SK-N-SH (cell line): ENCODE measurements around the gene CELSR2. TPM values are rescaled to one million over a fixed set of nuclear protein-coding genes. Genes with fewer than 3 reads are reported as not detected.

Experiments used
- CTCF ChIA-PET: fragments of 300-600, 350-600 bp; formaldehyde crosslinking; extraction: SDS; loops from one replicate; lab custom pipeline; 2021; lab: Yijun Ruan, JAX
- POLR2A ChIA-PET: fragments of 350-600 bp; sonication (Branson Sonifier 250); formaldehyde crosslinking; extraction: SDS; loops from one replicate; lab custom pipeline; 2020; ENCODE audit warnings: antibody characterized with exemption, inconsistent platforms; lab: Yijun Ruan, JAX
- DNase-seq: peaks from one replicate; pipeline ENCODE4 v3.0.0; 2012
- H2AFZ ChIP-seq: fragments of 200-600 bp; sonication (generic); 2 replicates; pipeline ENCODE4 v1.8.1; 2016; ENCODE audit warnings: antibody characterized with exemption, mild to moderate bottlenecking, low read depth
- H3F3A ChIP-seq: fragments of 200-600 bp; sonication (generic); replicated peaks from 2 replicates; pipeline ENCODE3; 2016; ENCODE audit warnings: antibody characterized with exemption, mild to moderate bottlenecking; ENCODE audit not compliant: insufficient read depth
- H3K27ac ChIP-seq, 2 experiments: fragments of 200-500 bp in 1 of 2; fragments of 200-600 bp in 1 of 2; sonication (Bioruptor generic) in 1 of 2; sonication (generic), shearing (Covaris generic) in 1 of 2; 2 replicates each; pipeline versions ENCODE4 v1.5.1 to v1.6.1; 2014 to 2016; ENCODE audit warnings: low read depth in 2 of 2, inconsistent platforms in 1 of 2, low read length in 1 of 2, mild to moderate bottlenecking in 1 of 2, mixed read lengths in 1 of 2
- H3K27me3 ChIP-seq: fragments of 200-600 bp; sonication (generic), shearing (Covaris generic); 2 replicates; pipeline ENCODE4 v1.6.1; 2016; ENCODE audit warnings: mixed run types; ENCODE audit not compliant: insufficient read depth
- H3K36me3 ChIP-seq, 2 experiments: fragments of 200-500 bp in 1 of 2; fragments of 200-600 bp in 1 of 2; sonication (Bioruptor generic) in 1 of 2; sonication (generic) in 1 of 2; replicated peaks in 1 of 2; 2 replicates each; pipeline versions ENCODE3 to v1.5.1; 2014 to 2016; ENCODE audit warnings: low read length in 1 of 2, mild to moderate bottlenecking in 1 of 2; ENCODE audit not compliant: insufficient read depth in 2 of 2, control insufficient read depth in 1 of 2
- H3K4me1 ChIP-seq, 2 experiments: fragments of 200-500 bp in 1 of 2; fragments of 200-600 bp in 1 of 2; sonication (Bioruptor generic) in 1 of 2; sonication (generic), shearing (Covaris generic) in 1 of 2; 2 replicates each; pipeline versions ENCODE4 v1.5.1 to v1.6.1; 2014 to 2016; ENCODE audit warnings: low read depth in 1 of 2, low read length in 1 of 2, mixed run types in 1 of 2; ENCODE audit not compliant: insufficient read depth in 2 of 2, control insufficient read depth in 1 of 2
- H3K4me2 ChIP-seq: fragments of 200-600 bp; sonication (generic), shearing (Covaris generic); 2 replicates; pipeline ENCODE4 v1.6.1; 2017; ENCODE audit warnings: mixed run types
- H3K4me3 ChIP-seq, 2 experiments: fragments of 200-500 bp in 1 of 2; fragments of 200-600 bp in 1 of 2; sonication (Bioruptor generic) in 1 of 2; sonication (generic), shearing (Covaris generic) in 1 of 2; 2 replicates each; pipeline versions ENCODE4 v1.5.1 to v1.8.1; 2014 to 2016; ENCODE audit warnings: low read depth in 2 of 2, inconsistent platforms in 1 of 2, low read length in 1 of 2, mild to moderate bottlenecking in 1 of 2, mixed read lengths in 1 of 2, moderate library complexity in 1 of 2
- H3K79me2 ChIP-seq: fragments of 200-600 bp; sonication (generic); 2 replicates; pipeline ENCODE4 v1.8.1; 2017; ENCODE audit warnings: mild to moderate bottlenecking; ENCODE audit not compliant: insufficient read depth
- H3K9ac ChIP-seq: fragments of 200-600 bp; sonication (generic); 2 replicates; pipeline ENCODE4 v1.6.1; 2017; ENCODE audit warnings: mixed run types
- H3K9me2 ChIP-seq: fragments of 200-600 bp; sonication (generic); 2 replicates; pipeline ENCODE4 v1.6.1; 2017; ENCODE audit warnings: mixed run types
- H3K9me3 ChIP-seq: fragments of 200-600 bp; sonication (generic); 2 replicates; pipeline ENCODE4 v1.6.1; 2017; ENCODE audit warnings: mixed run types, mild to moderate bottlenecking, moderate library complexity
- H4K20me1 ChIP-seq: fragments of 200-600 bp; sonication (generic); 2 replicates; pipeline ENCODE4 v1.6.1; 2017; ENCODE audit warnings: mild to moderate bottlenecking, mixed run types; ENCODE audit not compliant: insufficient read depth
- CHD2 ChIP-seq: fragments of 150-350 bp; IDR thresholded peaks from 2 replicates; pipeline ENCODE4 v1.6.1; 2018; ENCODE audit warnings: low read length; ENCODE audit not compliant: partially characterized antibody
- CTCF ChIP-seq: fragments of 200-600 bp; sonication (generic); IDR thresholded peaks from 2 replicates; pipeline ENCODE4 v1.6.1; 2017; ENCODE audit warnings: antibody characterized with exemption, mild to moderate bottlenecking, moderate library complexity
- ELF1 ChIP-seq: IDR thresholded peaks from 2 replicates; pipeline ENCODE4 v1.4.0; 2012
- EP300 ChIP-seq, 2 experiments: IDR thresholded peaks; 2 replicates each; pipeline versions ENCODE4 v1.4.0 to v1.6.1; 2012; ENCODE audit warnings: borderline replicate concordance in 1 of 2, low read depth in 1 of 2, low read length in 1 of 2
- EZH2phosphoT487 ChIP-seq: fragments of 200-600 bp; sonication (generic); IDR thresholded peaks from 2 replicates; pipeline ENCODE4 v1.6.1; 2017; ENCODE audit warnings: low read depth, mixed run types, mild to moderate bottlenecking, antibody characterized with exemption, moderate library complexity, borderline replicate concordance
- FOXM1 ChIP-seq: IDR thresholded peaks from 2 replicates; pipeline ENCODE4 v1.4.0; 2012; ENCODE audit warnings: low read depth, mild to moderate bottlenecking
- GABPA ChIP-seq: IDR thresholded peaks from 2 replicates; pipeline ENCODE4 v1.4.0; 2012; ENCODE audit warnings: low read depth, mild to moderate bottlenecking
- GATA2 ChIP-seq: sonication (generic); formaldehyde crosslinking; IDR thresholded peaks from 2 replicates; pipeline ENCODE4 v1.5.0; 2020; ENCODE audit warnings: mild to moderate bottlenecking, missing genetic modification reagents
- IRF3 ChIP-seq: fragments of 150-350 bp; IDR thresholded peaks from 2 replicates; pipeline ENCODE4 v1.6.1; 2016; ENCODE audit warnings: mild to moderate bottlenecking, low read depth, low read length
- JUND ChIP-seq: IDR thresholded peaks from 2 replicates; pipeline ENCODE4 v1.4.0; 2012
- NRF1 ChIP-seq: IDR thresholded peaks from 2 replicates; pipeline ENCODE4 v1.6.1; 2012; ENCODE audit warnings: low read depth, mild to moderate bottlenecking, low read length
- POLR2AphosphoS5 ChIP-seq: IDR thresholded peaks from 2 replicates; pipeline ENCODE4 v1.6.1; 2012; ENCODE audit warnings: low read depth, low read length
- RAD21 ChIP-seq: IDR thresholded peaks from 2 replicates; pipeline ENCODE4 v1.6.1; 2012; ENCODE audit warnings: mild to moderate bottlenecking, low read length
- RCOR1 ChIP-seq: fragments of 150-350 bp; IDR thresholded peaks from 2 replicates; pipeline ENCODE4 v1.6.1; 2017; ENCODE audit warnings: antibody characterized with exemption, low read length
- SIN3A ChIP-seq: IDR thresholded peaks from 2 replicates; pipeline ENCODE4 v1.6.1; 2012; ENCODE audit warnings: low read depth, mild to moderate bottlenecking, low read length, moderate library complexity, borderline replicate concordance
- SMC3 ChIP-seq: IDR thresholded peaks from 2 replicates; pipeline ENCODE4 v1.6.1; 2012; ENCODE audit warnings: low read depth, low read length, improper control_type of control experiment
- TEAD4 ChIP-seq: IDR thresholded peaks from 2 replicates; pipeline ENCODE4 v1.4.0; 2012; ENCODE audit warnings: mild to moderate bottlenecking, borderline replicate concordance; ENCODE audit not compliant: insufficient read depth
- USF1 ChIP-seq: IDR thresholded peaks from 2 replicates; pipeline ENCODE4 v1.4.0; 2012; ENCODE audit warnings: low read depth, borderline replicate concordance
- YY1 ChIP-seq: IDR thresholded peaks from 2 replicates; pipeline ENCODE4 v1.4.0; 2012; ENCODE audit warnings: low read depth, mild to moderate bottlenecking
- WGBS: methylation state at CpG from one replicate; pipeline ENCODE4 v1.1.6; 2017; ENCODE audit warnings: low lambda C conversion rate; 5-methylcytosine and 5-hydroxymethylcytosine counted together
- polyA plus RNA-seq, 3 experiments: library from polyadenylated mRNA; depleted of rRNA; stranded (reverse); fragments of >200 nt; gene quantifications; 2 replicates each; pipeline ENCODE4 v1.2.3, GENCODE V29; 2012

The CELSR2 gene
- polyA plus RNA-seq, 1 of the 3 experiments (the other 2 are of a cell fraction): 3.5 TPM

GRCh38 chr1:109253803-109254620 is 4.7 kb downstream of the CELSR2 start:
- POLR2A ChIA-PET: interaction anchor here (1.2 to 2.7 kb wide), 4 partner anchors 15 to 154 kb away, joined by 5 to 11 read pairs (median 8); partner anchors contain the start of genes PSRC1 and SARS1

More at GRCh38 chr1:109253803-109254620, 4.7 kb downstream of the CELSR2 start:
- no peaks in the 10 kb centered on the region for H3K27me3 ChIP-seq
- peak; percentile 83 for DNase-seq
- WGBS: 83% methylated on average over 2 of the region's 9 CpGs
- H3K4me2 ChIP-seq: no peak overlapping the region
- CTCF ChIA-PET: interaction anchor here (1.1 to 5.2 kb wide), 14 partner anchors 9 to 278 kb away, joined by 3 to 39 read pairs (median 6); partner anchors contain the start of genes CYB561D1, PSRC1 and SORT1
- peaks cover 0 to under 1% of the 10 kb centered on the region in 2 experiments for H3K36me3 ChIP-seq
- peak overlapping the region; percentile 53 for H2AFZ ChIP-seq
- TF ChIP-seq SIN3A (no peak), ELF1 (no peak), POLR2AphosphoS5 (no peak), USF1 (no peak), EZH2phosphoT487 (no peak), RAD21 (no peak), GABPA (no peak), CTCF (no peak), GATA2 (no peak; the same call in 1 of the 2 replicates), EP300 (IDR thresholded peaks at IDR 0.05; ENCODE audit: borderline replicate concordance in 1 of 2, low read depth in 1 of 2, low read length in 1 of 2) (no peak), YY1 (no peak), CHD2 (no peak), TEAD4 (no peak), NRF1 (no peak), JUND (no peak), IRF3 (no peak), FOXM1 (no peak), SMC3 (no peak), RCOR1 (no peak)
- TF ChIP-seq, all 33 proteins: peak for 0
- Histone ChIP-seq H3K9me3 (no peaks in the 10 kb centered on the region), H3K4me1 (peaks cover 0 to 51% of the 10 kb centered on the region in 2 experiments; a peak in 1 of 4 replicates), H3K4me3 (peak overlapping the region in 1 of 2 experiments; percentile 21; a peak in 1 of 4 replicates), H4K20me1 (no peaks in the 10 kb centered on the region), H3K9ac (no peak overlapping the region), H3K27ac (peak overlapping the region in 1 of 2 experiments; percentile 97; a peak in 2 of 4 replicates), H3K79me2 (no peaks in the 10 kb centered on the region), H3K9me2 (no peaks in the 10 kb centered on the region), H3F3A (no peaks in the 10 kb centered on the region)
